HG02623 (cell line): ENCODE data around the gene AQP7.
"Not testable (repeated sequence)": the region's sequence is repeated elsewhere in the genome, so short reads cannot be mapped to it uniquely, and the experiment has no call there.

Experiments used
- ATAC-seq: cut with Tn5 transposase; IDR thresholded peaks from one replicate; pipeline ENCODE4 v1.9.1; 2021; ENCODE audit warnings: moderate library complexity; ENCODE audit not compliant: unreplicated experiment

AQP7 gene

GRCh38 chr9:33399047-33399446, 3.3 kb downstream of the AQP7 start:
- ATAC-seq = not testable (repeated sequence)

GRCh38 chr9:33397801-33398200, 4.6 kb downstream of the AQP7 start:
- not testable (repeated sequence) for ATAC-seq

DNA sequence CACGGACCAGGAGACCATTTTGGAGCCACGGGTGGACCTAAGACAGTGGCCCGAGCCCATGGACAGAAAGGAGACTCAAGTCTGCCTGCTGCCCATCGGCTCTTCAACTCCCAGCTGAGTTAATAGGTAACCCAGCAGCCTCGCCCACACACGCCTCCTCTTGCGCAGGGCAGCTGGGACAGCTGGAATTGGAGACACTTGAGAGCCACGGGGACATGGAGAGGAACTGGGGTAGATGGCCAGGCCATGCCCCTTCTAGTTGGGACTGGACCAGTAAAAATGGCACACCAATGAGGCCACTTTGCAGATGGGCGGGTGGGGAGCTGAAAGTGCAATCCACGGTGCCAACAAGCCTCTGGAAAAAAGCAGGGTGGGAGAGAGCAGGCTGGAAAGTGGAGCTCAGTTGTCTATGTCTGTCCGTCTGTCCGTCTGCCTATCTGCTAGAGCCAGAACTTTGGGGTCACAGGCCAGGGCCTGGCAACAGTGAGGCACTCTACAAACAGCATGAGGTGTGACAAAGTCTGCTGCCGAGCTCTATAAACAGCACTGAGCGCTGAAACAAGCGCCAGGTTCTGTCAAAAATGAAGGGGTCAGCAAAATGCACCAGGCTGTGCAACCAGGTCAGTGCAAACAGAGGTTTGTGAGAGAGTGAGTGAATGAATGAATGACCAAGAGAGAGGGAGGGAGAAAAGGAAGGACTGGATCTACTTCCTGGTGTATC, 7.0 kb downstream of the AQP7 start:
- ATAC-seq = not testable (repeated sequence)

GRCh38 chr9:33393986-33394385, 8.4 kb downstream of the AQP7 start:
- not testable (repeated sequence) for ATAC-seq

- ATAC-seq = no peak
Observed at GRCh38 chr9:33393581-33393980, 8.8 kb downstream of the AQP7 start.

- ATAC-seq = not testable (repeated sequence)
Observed at GRCh38 chr9:33392591-33393021, 9.8 kb downstream of the AQP7 start.

GRCh38 chr9:33391111-33391771, 11.1 kb downstream of the AQP7 start:
- ATAC-seq = not testable (repeated sequence)

- no peak for ATAC-seq
Observed at GRCh38 chr9:33388110-33388994, 14.0 kb downstream of the AQP7 start.

DNA sequence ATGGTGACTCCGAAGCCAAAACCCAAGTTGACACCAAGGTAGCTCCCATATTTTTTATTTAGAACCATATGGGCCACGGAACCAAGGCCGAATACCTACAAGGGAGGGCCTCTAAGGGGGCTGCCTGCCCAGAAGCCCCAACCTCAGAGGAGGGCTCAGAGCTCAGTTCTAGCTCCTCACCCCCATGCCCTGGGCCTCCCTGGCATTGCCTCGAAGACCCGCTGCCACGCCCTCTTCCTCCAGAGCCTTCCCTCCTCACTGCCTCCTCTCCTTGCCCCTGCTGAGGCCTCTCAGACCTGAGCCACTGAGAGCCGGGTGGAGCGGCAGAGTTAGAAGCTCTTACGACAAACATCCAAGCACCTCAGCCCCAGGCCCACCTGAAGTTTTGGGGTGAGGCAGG, 15.4 kb downstream of the AQP7 start:
- ATAC-seq = not testable (repeated sequence)

GRCh38 chr9:33386641-33386996, 15.7 kb downstream of the AQP7 start:
- ATAC-seq = not testable (repeated sequence)

DNA sequence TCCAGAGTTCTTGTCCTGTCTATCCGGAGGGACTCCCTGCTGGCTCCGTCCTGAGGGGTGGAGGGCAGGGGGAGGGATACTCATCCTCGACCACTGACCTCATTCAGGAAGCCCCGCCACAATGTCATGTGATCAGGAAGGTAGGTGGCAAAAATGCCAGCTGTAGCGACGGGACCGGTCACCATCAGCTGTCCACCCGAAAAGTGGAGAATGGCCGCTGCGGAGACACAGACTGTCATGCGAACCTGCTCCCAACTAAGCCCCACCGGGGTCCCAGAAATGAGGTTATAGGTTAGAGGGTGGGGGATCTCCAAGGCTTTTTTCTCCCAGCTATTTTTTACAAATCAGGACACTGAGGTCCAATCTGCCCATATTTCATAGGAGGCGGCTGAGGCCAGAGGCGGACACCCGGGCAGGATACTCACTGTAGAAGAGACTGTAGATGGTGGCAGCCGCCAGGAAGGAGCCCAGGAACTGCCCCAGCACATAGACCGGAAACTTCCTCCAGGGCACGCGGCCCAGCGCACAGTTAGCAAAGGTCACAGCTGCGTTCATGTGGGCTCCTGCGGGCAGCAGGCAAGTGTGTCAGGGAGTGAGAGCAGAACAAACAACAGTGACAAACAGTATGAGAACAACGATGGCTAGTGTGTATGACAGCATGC, 16.3 kb downstream of the AQP7 start:
- not testable (repeated sequence) for ATAC-seq

DNA sequence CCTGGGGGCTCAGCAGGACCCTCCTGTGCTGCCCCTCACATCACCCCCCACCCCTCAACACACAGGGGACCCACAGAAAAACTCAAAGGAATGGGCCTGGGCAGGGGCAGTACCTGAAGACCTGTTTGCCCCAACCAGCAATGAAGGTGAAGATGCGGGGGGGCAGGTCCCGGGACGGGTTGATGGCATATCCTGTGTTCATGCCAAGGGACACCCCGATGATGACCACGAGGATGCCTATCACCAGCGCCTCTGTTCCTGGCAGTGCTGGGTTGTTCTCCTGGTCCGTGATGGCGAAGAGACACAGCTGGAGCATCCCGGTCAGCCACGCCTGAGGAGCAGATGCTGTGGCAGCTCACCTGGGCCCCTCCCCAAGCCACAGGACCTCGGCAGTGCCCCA, 16.8 kb downstream of the AQP7 start:
- not testable (repeated sequence) for ATAC-seq

GRCh38 chr9:33383396-33383795, 19.0 kb downstream of the AQP7 start:
- ATAC-seq = not testable (repeated sequence)

DNA sequence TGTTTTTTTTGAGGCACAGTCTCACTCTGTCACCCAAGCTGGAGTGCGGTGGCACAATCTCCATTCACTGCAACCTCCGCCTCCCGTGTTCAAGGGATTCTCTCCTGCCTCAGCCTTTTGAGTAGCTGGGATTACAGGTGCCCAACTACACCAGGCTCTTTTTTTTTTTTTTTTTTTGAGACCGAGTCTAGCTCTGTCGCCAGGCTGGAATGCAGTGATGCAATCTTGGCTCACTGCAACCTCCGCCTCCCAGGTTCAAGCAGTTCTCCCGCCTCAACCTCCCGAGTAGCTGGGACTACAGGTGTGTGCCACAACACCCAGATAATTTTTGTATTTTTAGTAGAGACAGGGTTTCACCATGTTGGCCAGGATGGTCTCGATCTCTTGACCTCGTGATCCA, 20.0 kb downstream of the AQP7 start:
- not testable (repeated sequence) for ATAC-seq

DNA sequence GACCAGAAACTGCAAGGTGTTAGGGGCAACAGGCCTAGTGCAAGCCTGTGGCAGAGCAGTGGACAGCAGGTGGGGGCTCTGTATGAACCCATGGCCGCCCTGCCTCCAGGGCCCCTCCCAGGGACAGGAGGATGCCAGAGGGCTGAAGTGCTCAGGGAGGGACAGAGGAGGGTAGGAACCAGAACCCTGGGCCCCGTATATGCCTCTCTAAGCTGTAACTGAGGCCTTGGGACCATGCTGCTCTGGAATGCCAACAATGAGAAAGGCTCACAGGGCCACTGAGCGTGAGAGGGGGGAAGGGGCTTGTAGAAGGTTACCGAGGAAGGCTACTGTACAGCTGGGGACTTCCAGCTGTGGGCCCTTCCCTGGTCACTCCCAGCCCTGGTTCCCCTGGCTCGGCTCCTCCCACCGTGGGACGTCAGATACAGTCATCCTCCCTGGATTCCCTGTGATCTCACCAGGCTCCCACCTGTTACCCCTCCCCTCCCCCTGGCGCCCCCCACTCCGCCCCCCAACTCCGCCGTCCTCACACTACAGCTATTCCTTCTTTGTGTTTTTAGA, 21.1 kb downstream of the AQP7 start:
- no peak for ATAC-seq

- no peak for ATAC-seq
Observed at GRCh38 chr9:33380390-33381094, 21.8 kb downstream of the AQP7 start.

GRCh38 chr9:33379666-33380389, 22.5 kb downstream of the AQP7 start:
- no peak for ATAC-seq

GRCh38 chr9:33378121-33378795, 24.1 kb downstream of the AQP7 start:
- no peak for ATAC-seq
